HG03469 (cell line): ENCODE results near the gene ZNF836.

Experiments used
- ATAC-seq: cut with Tn5 transposase; IDR thresholded peaks from one replicate; pipeline ENCODE4 v1.9.1; 2021; ENCODE audit warnings: mild to moderate bottlenecking, moderate library complexity, moderate number of reproducible peaks; ENCODE audit not compliant: unreplicated experiment

The ZNF836 gene

DNA sequence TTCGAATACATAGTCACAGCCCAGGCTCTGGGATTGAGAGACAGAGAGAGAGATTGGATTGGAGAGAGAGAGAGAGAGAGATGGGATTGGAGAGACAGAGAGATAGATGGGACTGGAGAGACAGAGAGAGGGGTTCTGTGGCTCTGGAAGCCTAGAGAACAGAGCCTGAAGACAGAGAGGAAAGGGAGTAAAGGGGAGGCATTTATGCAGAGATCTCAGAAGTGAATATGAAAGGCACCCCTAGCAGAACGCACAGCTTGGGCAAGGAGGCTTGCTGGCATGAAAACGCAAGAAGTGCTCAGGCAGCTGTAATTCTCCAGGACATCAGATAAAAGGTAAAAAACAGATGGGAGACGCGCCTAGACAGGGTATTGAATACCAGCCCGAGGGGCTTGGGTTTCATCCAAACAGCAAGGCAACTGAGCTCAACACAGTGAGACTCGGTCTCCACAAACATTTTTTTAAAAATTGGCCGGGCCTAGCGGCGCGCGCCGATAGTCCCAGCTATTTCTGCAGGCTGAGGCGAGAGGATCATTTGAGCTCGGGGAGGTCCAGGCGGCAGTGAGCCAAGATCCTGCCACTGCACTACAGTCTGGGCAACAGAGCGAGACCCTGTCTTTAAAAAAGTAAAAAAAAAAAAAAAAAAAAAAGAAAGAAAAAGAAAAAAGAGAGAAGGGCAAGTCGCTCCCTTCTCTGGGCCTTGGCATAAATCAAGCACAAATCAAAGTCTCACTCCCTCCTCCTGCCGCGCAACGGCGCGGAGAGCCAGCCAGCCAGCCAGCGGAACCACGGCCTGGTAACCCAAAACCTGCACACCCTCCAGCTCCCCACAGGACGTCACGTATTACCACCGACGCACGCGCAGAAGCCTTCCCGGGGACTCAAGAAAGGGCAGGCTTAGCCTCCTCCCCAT, 17.7 kb upstream of the ZNF836 start:
- ATAC-seq = no peak

DNA sequence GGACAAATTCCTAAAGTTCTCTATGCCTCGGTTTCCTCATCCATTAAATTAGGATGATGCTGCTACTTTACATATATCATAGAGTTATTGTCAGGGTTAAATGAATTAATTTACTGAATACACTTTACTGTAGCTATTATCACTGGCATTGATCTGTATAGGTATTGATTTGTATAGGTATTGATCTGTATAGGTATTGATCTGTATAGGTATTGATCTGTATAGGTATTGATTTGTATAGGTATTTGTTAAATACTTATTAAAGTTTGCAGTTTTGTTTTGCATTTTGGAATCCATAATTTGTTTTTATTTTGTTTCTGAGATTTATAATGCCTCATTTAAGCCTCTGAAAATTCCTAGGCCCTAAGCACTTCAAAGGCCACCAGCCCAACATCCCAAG, 16.0 kb upstream of the ZNF836 start:
- ATAC-seq = no peak

DNA sequence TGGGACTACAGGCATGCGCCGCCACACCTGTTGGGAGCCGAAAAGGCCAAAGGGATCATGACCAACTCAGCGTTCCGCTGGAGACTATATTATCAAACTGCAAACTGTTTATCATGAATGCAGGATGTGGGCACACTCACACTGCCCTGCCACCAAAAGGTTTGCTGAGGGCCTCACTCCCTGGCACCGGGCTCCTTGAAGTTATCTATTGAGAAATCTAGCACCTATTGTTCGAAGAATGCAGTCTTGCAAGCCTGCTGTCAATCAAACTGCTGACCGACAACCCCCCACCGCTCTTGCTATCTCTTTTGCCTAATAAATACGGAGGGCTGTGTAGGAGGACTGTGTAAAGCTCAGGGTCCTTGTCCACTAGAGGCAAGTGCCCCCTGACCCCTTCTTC, 5.2 kb upstream of the ZNF836 start:
- no peak for ATAC-seq

DNA sequence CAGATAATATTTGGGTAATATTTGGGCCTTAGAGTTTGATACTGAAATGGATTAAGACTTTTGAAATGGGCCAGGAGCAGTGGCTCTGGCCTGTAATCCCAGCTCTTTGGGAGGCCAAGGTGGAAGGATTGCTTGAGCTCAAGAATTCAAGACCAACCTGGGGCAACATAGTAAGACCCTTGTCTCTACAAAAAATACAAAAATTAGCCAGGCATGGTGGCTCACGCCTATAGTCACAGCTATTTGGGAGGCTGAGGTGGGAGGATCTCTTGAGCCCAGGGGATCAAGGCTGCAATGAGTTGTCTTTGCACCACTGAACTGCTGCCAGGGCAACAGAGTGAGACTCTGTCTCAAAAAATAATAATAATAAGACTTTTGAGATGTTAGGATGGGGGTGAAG, 926 bp upstream of the ZNF836 start:
- no peak for ATAC-seq

DNA sequence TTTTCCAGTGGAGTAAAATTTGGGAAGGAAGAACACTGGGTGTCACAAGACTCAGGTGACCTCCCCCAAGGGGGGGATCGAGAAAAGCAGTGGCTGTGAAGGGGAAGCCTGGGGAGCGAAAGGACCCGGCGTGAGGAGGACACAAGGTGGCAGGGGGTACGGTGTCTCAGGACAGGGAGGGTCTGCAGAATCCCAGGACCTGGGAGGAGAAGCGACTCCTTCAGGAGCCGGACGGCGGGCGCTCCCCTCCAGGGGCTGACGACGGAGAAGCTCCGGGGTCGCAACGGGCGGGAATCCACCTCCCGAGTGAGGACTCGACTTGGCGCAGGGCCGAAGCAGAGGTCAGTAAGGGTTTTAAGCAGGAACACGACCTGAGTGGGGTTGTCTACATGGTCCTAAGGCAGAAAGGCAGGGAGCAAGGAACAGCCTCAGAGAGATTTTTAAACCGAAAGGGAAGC, 529 bp downstream of the ZNF836 start:
- ATAC-seq = no peak

DNA sequence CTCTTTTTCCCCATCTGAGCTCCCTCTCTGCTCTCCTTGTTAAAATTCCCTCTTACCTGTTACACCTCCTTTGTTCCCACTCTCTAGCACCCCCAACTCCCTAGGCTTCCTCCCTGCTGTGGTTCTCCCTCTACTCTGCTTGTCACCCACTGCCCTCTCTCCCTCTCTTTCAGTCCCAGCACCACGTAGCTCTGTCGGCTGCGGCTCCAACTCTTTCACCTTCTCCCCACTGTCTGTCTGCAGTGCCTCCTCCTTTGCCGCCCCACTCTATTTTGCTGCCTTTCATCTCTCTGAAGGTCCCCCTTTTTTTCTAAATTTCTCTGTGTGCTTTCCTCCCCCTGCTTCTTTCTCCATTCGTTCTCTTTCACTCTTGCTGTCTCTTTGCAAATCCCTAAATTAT, 1.1 kb downstream of the ZNF836 start:
- no peak for ATAC-seq

DNA sequence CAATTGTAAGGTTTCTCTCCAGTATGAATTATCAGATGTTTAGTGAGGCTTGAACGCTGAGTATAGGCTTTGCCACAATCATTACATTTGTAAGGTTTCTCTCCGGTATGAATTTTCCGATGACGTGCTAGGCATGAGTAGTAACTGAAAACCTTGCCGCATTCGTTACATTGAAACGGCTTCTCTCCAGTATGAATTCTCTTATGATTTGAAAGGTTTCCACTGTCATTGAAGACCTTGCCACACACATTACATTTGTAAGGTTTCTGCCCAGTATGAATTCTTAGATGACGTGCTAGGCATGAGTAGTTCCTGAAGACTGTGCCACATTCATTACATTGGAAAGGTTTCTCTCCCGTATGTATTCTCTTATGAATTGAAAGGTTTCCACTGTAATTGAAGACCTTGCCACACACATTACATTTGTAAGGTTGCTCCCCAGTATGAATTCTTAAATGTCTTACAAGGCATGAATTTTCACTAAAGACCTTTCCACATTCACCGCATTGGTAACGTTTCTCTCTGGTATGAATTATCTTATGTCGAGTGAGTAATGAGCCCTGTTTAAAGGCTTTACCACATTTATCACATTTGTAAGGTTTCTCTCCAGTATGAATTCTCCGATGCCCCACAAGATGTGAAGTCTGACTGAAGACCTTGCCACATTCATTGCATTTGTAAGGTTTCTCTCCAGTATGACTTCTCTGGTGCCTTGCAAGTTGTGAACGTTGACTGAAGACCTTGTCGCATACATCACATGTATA, 15.6 kb downstream of the ZNF836 start:
- ATAC-seq = no peak

DNA sequence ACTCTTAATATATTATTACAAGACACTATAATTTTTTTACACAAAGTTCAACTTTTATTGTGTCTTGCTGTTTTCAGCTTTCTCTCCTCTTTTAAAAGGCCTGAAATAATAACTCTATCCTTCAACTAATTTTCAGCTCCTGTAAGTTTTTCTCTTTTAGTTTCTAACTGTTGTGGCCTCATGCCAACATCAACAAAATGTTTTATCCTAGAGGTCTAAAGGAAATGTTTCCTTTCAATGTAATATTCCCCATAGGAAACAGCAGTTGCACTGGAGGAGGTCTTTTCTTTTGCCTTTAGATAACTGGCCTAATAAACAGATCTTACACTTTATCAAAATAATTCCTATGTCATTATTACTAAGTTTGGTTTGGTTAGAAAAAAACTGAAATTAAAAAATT, 23.2 kb downstream of the ZNF836 start:
- no peak for ATAC-seq

DNA sequence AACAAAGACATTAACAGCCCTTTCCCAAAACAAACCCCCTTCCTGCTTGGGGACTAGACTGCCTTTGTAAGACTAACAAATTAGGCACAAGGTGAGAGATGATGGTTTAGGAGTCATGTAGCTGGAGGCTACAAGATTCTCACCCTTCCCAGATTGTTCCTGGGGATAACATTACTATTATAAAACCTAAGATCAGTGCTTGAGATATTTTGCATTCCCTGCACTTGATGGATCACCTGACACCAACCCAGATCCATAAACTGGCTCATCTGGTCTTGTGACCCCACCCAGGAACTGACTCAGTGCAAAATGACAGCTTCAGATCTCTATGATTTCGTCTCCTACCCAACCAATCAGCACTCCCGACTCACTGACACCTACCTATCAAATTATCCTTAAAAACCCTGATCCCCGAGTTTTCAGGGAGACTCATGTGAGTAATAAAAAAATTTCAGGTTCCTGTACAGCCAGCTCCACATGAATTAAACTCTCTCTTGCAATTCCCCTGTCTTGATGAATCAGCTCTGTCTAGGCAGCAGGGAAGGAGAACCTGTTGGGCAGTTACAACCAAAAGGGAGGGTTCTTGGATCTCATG, 29.3 kb downstream of the ZNF836 start:
- no peak for ATAC-seq

DNA sequence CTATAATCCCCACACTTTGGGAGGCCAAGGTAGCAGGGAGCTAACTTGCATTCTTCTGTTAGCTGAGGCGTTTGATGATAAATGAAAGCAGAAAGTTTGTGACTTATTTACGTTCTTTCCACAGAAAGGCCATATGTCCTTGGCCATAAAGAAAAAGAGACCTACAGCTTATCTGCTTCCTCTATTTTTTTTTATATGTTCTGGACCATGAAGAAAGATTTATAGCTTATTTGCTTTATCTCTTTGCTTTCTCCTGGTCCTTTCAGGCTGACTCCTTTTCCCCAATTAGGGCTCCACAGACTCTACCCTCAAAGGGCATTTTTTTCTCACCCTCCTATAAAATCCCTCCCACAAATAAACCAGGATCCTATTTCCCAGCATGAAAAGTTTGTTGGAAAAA, 30.2 kb downstream of the ZNF836 start:
- no peak for ATAC-seq

DNA sequence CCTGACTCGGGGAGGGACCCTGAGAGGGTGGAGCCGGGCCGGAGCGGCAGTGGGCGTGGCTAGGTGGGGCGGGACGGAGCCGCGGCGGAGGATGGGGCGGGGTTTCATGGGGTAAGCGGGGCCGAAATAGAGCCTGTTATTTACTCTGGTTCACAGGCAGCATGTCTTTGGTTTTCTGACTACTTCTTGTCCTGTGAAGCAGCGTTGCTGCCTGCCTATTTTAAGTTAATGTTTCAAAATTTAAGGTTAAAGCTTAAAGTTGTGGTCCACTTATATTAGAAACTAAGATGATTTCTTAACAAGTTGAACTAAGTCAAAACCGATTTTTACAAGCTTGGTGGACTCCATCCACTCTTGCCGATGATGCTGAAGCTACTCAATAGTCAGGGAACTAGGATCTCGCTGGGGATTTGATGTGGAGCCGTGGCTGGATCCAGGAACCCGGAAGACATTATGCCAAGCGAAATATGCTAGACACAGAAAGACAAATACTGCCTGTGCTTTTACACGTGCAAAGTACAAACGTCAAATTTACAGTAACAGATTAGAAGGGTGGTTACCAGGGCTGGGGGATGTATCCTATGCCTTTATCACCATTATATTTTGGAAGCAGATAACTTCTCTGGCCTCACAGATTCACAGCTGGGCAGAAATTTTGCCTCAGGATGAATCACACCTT, 31.2 kb downstream of the ZNF836 start:
- ATAC-seq = peak; percentile 79

DNA sequence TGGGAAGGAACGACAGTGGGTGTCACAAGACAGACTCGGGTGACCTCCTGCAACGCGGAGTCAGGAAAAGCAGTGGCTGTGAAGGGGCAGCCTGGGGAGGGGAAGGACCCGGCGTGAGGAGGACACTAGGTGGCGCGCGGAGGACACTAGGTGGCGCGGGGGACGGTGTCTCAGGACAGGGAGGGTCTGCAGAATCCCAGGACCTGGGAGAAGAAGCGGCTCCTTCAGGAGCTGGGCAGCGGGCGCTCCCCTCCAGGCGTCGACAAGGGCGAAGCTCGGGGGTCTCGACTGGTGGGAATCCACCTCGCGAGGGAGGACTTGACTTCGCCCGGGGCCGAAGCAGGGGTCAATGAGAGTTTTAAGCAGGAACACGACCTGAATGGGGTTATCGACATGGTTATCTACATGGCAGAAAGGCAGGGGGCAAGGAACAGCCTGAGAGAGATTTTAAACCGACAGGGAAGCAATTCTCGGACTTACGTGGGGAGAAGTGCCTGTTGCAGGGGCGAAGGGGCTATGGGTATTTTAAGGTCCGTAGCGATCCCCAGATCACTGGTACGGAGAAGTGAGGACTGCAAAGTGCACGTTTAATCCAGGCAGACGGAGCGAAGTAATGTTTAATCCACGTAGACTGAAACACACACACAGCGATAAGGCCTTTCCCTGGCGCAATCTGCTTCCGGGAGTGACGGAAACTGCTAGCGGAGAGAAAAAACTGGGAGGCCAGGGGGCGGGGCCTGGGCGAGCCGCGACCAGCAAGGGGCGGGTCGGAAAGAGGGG, 32.0 kb downstream of the ZNF836 start, which contains the start of gene ZNF616:
TSS of gene ZNF616 (minus strand) at position 687 of the 780 bp plus-strand sequence. CDS start 9,426 bp downstream, outside the sequence.
- no peak for ATAC-seq

DNA sequence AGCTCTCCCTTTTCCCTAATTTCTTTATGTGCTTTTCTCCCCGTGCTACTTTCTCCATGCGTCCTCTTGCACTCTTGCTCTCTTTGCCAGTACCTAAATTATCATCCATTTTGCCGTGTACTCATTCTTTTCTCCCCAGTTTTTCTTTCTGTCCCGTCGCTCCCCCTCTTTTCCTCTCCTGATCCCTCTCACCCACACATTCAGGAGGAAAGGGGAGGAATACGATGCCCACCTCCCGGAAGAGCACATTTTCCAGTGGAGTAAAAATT, 32.5 kb downstream of the ZNF836 start:
- ATAC-seq = no peak

DNA sequence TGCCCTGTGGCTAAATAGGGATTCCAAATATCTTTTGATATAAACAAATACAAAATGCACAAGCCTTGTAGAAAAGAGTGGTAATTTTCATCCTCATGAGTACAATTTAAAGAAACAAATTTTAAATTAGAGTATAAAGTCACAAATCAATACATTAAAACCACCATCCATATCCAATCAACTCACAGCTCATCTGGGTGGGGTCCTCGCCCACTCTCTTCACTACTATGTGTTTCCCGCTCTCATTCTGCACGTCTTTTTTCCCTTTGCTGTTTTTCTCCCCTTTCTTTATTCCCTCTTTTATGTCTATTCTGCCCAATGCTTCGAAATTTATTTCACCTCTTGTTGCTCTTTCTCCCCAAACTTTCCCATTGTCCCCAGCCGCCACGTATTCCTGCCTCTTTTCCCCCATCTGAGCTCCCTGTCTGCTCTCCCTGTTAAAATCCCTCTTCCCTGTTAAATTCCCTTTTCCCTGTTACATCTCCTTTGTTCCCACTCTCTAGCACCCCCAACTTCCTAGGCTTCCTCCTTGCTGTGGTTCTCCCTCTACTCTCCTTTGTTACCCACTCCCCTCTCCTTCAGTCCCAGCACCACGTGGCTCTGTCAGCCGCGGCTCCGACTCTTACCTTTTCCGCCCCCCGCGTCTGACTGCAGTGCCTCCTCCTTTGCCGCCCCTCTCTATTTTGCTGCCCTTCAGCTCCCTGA, 33.0 kb downstream of the ZNF836 start:
- ATAC-seq = no peak

DNA sequence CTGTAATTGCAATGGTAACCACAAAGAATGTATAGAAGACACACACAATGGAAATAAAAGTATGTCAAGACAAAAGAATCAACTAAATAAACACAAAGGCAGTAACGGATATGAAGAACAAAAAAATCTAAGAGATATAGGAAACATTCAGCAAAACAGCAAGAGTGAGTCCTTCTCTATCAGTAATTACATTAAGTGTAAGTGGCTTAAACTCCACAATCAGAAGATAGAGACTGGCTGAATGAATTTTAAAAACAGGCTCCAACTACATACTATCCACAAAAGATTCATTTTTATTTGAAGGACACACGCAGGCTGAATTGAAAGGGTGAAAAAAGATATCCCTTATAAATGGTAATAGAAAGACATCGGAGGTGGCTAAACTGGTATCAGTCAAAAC, 51.1 kb downstream of the ZNF836 start:
- ATAC-seq = no peak

DNA sequence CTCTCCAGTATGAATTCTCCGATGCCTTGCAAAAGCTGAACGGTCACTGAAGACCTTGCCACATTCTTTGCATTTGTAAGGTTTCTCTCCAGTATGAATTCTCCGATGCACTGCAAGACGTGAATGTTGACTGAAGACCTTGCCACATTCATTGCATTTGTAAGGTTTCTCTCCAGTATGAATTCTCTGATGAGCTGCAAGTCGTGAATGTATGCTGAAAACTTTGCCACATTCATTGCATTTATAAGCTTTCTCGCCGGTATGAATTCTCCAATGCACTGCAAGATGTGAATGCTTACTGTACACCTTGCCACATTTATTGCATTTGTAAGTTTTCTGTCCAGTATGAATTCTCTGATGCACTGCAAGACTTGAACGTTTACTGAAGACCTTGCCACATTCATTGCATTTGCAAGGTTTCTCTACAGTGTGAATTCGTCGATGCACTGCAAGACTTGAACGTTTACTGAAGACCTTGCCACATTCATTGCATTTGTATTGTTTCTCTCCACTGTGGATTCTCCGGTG, 55.8 kb downstream of the ZNF836 start:
- no peak for ATAC-seq

DNA sequence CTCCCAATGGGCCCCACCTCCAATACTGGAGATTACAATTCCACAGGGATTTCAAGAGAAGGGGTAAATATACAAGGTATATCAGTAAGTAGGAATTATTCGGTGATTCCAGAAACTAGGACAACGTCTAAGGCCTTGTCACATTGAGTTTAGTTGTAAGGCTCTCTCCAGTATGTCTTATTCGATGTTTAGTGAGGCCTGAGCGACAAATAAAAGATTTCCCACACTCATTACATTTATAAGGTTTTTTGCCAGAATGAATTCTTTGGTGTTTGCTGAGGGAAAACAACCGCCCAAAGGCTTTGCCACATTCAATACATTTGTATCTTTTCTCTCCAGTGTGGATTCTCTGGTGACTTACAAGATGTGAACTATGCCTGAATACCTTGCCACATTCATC, 56.7 kb downstream of the ZNF836 start:
- ATAC-seq = no peak

DNA sequence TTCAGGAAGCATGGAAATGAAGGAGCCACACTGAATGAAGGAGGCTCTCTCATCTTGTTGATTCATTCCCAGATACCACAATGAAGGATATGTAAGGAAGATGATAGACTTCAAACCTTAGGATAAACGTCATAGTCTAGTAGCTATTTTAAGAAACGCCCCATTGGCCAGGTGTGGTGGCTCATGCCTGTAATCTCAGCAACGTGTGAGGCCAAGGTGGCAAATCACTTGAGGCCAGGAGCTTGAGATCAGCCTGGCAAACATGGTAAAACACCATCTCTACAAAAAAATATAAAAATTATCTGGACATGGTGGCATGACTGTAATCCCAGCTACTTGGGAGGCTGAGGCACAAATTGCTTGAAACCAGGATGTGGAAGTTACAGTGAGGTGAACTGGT, 58.8 kb downstream of the ZNF836 start:
- no peak for ATAC-seq

DNA sequence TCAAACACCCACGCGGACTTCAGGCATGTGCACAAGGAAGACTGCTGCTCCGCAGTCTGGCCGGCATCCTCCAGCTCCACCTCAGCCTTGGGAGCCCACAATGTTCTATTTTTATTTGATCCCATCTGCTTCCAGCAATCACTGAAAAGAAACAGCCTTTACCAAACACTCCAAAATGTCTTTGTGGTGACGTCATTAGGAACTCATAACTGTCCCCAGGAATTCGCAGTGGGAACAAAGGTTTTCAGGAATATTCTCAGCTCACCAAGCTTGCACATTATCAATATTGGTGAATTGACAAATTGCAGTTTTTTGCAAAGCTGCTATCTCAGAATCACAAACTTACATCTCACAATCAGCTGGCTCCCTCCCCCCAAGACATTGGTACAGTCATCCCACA, 60.6 kb downstream of the ZNF836 start:
- ATAC-seq = no peak
